Mucosa of descending colon (tissue), 3 donors: Measurements from ENCODE around the gene SLAMF9. TPM values are rescaled to one million over a fixed set of nuclear protein-coding genes. Genes with fewer than 3 reads are reported as not detected.

ENCODE experiments used
- ATAC-seq: fragments of 200-7000 bp; cut with Tn5 transposase; one replicate; pipeline ENCODE4 v1.9.1; 2020; ENCODE audit warnings: mild to moderate bottlenecking, moderate library complexity
- DNase-seq, 3 donors: peaks; one replicate each; pipeline ENCODE4 v3.0.0-alpha.2; 2020
- H3K36me3 ChIP-seq: fragments of 200-600 bp; one replicate; pipeline ENCODE4 v1.8.0; 2021; ENCODE audit warnings: low read depth, mild to moderate bottlenecking
- H3K4me1 ChIP-seq: fragments of 200-600 bp; one replicate; pipeline ENCODE4 v1.8.0; 2021; ENCODE audit warnings: low read depth, mild to moderate bottlenecking
- H3K4me3 ChIP-seq: fragments of 200-600 bp; one replicate; pipeline ENCODE4 v1.8.0; 2021; ENCODE audit warnings: mild to moderate bottlenecking
- H3K9me3 ChIP-seq: fragments of 200-600 bp; one replicate; pipeline ENCODE4 v1.8.0; 2021; ENCODE audit warnings: mild to moderate bottlenecking
- intact Hi-C, 2 donors: fragments of 100-400 bp; cut with DNase I in 1 of 2; cut with micrococcal nuclease in 1 of 2; formaldehyde crosslinking; loops; one replicate each; pipeline versions ENCODE4 v1.11.0 to v1.11.1; 2022; cut with DNase I, micrococcal nuclease
- total RNA-seq, 3 donors: library from RNA; stranded (reverse); fragmentation: NEBNext Ultra II Directional in 2 of 3; extraction: Animal tissue kit (Norgen Biotek cat#: 25700) in 2 of 3; gene quantifications; one replicate each; pipeline versions ENCODE4 v1.2.1 to v1.2.4, GENCODE V29; 2021 to 2023
- TF ChIP-seq, protein P1 (sequence below): fragments of 200-600 bp; IDR thresholded peaks from one replicate; pipeline ENCODE4 v1.8.0; 2022; ENCODE audit warnings: antibody characterized with exemption, mild to moderate bottlenecking
- donor health status: DM: no; HTN: no; CAD: no; lungs with moderate emphysema.
- donor health status: DM: no; HTN: no; CAD: no.
- donor health status: DM: no; HTN: yes; CAD: no.

The SLAMF9 gene
- total RNA-seq, 3 donors from 2014 or later, result not detected

DNA sequence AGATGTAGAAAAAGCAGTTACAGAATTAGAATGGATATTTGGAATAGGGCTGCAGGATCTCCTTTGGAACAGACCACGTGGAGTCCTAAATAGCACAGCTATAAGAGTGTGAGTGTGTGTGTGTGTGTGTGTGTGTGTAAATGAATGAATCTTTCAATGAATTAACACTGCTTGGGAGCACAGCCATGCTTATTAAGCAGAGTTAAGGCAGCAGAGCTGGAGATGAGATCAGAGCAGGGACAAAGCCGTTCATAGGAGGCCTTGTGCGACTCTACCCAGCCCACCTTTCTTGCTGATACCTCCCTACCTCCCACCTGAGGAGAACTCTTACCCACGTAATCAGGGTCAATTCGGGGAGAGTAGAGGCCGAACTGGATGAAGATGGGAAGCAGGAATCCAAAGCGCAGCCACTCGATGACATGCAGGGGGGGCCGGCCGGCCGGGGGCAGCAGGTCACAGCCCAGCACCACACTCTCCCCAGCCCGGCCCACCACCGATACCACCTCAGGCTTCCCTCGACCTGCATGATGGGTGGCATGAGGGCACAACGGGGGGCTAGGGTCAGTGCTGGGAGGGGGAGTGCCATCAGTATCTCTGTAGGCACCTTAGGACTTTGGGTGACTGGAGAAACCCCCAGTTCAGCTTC, 11.3 kb downstream of the SLAMF9 start:
- intact Hi-C loops, result no loop called here
- Histone ChIP-seq H3K36me3 (no peaks in the 10 kb centered on the region), H3K9me3 (no peaks in the 10 kb centered on the region), H3K4me3 (no peak overlapping the region), H3K4me1 (peaks cover 47% of the 10 kb centered on the region)
- TF ChIP-seq, protein P1, sequence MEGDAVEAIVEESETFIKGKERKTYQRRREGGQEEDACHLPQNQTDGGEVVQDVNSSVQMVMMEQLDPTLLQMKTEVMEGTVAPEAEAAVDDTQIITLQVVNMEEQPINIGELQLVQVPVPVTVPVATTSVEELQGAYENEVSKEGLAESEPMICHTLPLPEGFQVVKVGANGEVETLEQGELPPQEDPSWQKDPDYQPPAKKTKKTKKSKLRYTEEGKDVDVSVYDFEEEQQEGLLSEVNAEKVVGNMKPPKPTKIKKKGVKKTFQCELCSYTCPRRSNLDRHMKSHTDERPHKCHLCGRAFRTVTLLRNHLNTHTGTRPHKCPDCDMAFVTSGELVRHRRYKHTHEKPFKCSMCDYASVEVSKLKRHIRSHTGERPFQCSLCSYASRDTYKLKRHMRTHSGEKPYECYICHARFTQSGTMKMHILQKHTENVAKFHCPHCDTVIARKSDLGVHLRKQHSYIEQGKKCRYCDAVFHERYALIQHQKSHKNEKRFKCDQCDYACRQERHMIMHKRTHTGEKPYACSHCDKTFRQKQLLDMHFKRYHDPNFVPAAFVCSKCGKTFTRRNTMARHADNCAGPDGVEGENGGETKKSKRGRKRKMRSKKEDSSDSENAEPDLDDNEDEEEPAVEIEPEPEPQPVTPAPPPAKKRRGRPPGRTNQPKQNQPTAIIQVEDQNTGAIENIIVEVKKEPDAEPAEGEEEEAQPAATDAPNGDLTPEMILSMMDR, result no peak
- DNase-seq (no peak), ATAC-seq (no peak)

DNA sequence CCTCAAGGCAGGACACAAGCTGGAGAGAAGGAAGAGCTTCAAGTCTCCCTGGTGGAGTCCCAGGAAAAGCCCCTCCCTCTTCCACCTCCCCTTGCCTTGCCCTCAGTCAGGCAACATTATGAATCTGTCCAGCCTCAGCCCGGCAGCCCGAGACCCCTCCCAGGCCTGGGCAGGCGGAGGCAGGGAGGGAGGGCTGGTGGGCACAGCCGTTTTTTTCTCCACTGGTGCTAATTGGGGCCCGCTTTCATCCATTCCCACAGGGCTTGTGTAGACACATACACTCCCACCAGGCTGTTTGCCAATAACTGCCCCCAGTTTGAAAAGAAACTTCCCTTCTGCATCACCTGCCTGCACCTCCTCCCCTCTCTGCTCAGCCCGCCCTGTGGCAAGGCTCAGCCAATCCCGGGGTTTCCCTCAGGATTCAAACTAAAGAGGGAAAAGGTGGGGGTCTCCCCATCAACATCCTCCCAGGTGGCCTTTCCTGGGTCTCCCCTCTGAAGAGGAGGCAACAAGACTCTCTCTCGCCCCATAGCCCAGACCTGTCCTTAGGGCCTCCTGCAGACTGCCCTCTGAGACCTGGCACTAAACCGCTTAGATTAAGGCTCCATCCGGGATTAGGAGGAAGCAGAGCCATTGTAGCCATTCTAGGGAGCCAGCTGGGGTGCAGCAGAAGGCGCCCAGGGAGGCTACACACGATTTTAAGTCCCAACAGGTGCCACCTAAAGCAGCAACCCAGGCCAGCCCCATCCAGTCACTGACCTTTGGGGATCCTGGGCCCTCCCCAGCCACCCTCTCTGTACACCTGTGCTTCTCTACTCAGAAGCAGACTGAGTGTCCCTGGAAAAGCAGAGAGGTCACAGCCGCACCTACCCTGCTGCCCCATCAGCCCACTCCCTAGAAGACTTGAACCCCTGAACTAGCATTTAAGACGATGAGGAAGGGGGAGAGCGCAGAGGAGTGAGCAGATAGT, 12.2 kb downstream of the SLAMF9 start:
- DNase-seq, result no peak
- TF ChIP-seq, protein P1, result no peak
- no peaks in the 10 kb centered on the region for H3K9me3 ChIP-seq
- no peaks in the 10 kb centered on the region for H3K36me3 ChIP-seq
- peaks cover 55% of the 10 kb centered on the region for H3K4me1 ChIP-seq
- intact Hi-C loops, result no loop called here
- no peak for ATAC-seq
- no peak overlapping the region for H3K4me3 ChIP-seq

DNA sequence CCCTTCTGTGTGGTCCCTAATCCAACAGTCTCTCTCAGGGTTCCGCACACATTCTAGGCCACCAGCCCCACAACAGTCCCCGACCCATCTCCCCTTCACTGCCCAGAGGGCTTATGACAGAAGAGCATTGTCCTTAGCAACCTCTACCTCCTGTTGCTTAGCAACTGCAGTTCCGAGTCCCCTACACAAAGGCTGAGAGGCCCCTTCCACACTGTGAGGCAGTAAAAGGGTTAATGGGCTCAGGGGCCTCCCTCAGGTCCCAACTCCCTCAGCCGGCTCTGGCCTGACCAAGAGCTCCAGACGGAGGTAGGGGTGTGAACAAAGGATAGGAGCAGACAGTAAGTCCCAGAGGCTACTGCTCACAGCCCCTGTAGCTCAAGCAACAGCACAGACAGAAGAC, 12.9 kb downstream of the SLAMF9 start:
- no peak for ATAC-seq
- peaks cover 57% of the 10 kb centered on the region for H3K4me1 ChIP-seq
- no peak for DNase-seq
- no peaks in the 10 kb centered on the region for H3K9me3 ChIP-seq
- intact Hi-C loops, result no loop called here
- H3K36me3 ChIP-seq, result no peaks in the 10 kb centered on the region
- H3K4me3 ChIP-seq, result no peak overlapping the region
- TF ChIP-seq, protein P1, result no peak

DNA sequence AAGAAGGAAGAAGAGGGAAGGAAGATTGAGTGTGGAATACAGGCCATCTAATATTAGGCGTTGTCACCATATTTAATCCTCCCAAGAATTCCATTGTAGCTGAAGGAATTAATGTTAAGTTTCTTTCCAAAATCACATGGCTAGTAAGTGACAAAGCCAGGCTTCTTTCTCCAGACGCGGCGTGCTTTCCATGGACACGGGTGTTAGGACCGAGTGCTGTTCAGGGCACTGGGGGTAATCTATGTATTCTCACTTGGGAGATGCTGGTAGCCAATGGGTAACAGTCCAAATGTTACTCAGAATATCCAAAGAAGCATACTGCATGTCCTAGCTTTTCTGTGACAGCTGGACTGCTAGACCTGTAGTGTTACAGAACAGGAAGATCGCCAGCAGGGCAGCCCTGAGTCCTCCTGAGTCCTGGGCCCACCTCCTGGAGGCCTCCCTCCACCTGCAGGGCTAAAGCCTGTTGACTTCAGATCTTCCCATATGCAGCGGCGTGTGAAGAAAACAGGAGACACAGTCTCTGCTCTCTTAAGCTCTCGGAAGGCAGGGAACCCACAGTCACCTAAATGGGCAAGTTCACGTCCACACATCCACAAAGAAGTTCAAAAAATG, 13.9 kb downstream of the SLAMF9 start:
- no peak for DNase-seq
- H3K9me3 ChIP-seq, result no peaks in the 10 kb centered on the region
- peaks cover 50% of the 10 kb centered on the region for H3K4me1 ChIP-seq
- no peak for ATAC-seq
- intact Hi-C loops, result no loop called here
- TF ChIP-seq, protein P1, result no peak
- H3K36me3 ChIP-seq, result no peaks in the 10 kb centered on the region
- no peak overlapping the region for H3K4me3 ChIP-seq

DNA sequence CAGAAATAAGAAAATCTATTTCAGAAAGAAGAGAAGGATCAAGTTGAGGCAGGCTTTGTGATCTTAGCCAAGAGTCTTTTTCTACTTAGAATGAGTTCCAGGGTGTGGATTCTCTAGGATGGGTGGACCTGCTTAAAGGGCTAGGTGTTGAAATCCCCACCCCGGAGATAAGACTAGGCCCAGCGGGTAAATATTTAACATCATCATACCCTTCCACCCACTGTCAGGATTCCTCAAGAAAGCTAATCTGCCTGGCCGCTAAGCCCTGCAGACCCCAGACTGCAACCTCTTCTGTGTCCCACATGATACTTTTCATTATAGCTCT, 14.4 kb downstream of the SLAMF9 start:
- Histone ChIP-seq H3K9me3 (no peaks in the 10 kb centered on the region), H3K36me3 (no peaks in the 10 kb centered on the region), H3K4me3 (no peak overlapping the region), H3K4me1 (peaks cover 46% of the 10 kb centered on the region)
- TF ChIP-seq, protein P1, result no peak
- DNase-seq, result peak in 1 of 3 donors; percentile 52
- peak; percentile 60 for ATAC-seq
- intact Hi-C loops, result loop anchor here in 1 of 2 donors (5.0 kb wide), 1 partner anchor 68 kb away; no protein-coding TSS in a partner anchor
